ENCODE results near the gene C2CD2. TPM values are rescaled to one million over a fixed set of nuclear protein-coding genes. Genes with fewer than 3 reads are reported as not detected.

The C2CD2 gene
- total RNA-seq, 4 donors from 2014 or later = 9.5 to 37.5 (median 18.3) TPM

DNA sequence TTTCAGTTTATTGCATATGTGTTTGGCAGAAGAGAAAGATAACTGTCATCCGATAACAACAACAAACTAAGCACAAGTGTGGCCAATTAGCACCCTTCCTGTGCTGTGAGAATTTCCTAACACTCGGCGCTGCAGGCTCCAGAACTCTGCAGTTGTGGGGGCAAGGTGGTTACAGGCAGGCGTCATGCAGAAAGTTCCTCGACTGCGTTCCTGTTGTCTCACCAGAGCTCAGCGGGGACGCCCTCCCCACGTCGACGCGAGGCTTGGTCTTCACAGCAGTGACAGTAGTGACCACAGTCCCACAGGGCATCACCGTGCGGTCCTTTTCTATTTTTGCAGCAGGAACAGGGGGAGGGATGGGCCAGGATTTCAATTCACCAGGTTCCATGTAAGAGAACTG, 47.0 kb downstream of the C2CD2 start:
- no peak for DNase-seq
- intact Hi-C loops (cut with DNase I; ENCODE audit: low total_unique reads) = no loop called here
- H3K36me3 ChIP-seq = no peaks in the 10 kb centered on the region
- TF ChIP-seq POLR2A (IDR thresholded peaks at IDR 0.05) = no peak
- TF ChIP-seq CTCF (IDR thresholded peaks at IDR 0.05) = no peak
- H3K27me3 ChIP-seq = no peaks in the 10 kb centered on the region
- H3K9me3 ChIP-seq = no peaks in the 10 kb centered on the region
- H3K4me1 ChIP-seq = no peaks in the 10 kb centered on the region
- no peak overlapping the region for H3K27ac ChIP-seq
- H3K4me3 ChIP-seq = no peak overlapping the region

DNA sequence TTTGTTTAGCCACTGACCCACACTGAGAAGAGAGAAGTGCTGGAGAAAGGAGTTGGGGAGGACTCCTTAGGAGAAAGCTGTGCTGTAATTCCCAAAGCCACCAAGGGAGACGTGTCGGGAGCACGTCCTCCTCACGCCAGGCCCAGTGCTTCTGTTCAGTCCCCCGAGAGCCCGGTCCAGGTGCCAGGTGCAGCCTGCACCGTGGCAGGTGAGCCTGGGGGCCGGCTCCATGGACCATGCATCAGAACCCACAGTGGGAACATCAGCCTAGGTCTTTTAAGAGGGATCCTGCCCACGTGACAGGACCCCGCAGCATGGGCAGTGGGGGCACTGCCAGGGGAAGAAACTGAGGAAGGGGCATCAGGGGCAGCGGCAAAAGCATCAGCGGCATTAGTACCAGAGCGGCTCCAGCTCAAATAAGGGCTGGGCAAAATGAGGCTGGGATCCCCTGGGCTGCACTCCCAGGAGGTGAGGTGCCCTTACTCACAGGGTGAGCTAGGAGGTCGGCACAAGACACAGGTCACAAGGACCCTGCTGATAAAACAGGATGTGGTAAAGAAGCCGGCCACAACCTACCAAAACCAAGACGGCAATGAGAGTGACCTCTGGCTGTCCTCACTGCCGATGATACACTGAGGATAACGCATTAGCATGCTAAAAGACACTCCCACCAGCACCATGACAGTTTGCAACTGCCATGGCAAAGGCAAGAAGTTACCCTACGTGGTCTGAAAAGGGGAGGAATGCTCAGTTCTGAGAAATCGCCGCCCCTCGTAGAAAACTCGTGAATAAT, 50.1 kb downstream of the C2CD2 start:
- no peak for DNase-seq
- H3K36me3 ChIP-seq = no peaks in the 10 kb centered on the region
- H3K27ac ChIP-seq = no peak overlapping the region

DNA sequence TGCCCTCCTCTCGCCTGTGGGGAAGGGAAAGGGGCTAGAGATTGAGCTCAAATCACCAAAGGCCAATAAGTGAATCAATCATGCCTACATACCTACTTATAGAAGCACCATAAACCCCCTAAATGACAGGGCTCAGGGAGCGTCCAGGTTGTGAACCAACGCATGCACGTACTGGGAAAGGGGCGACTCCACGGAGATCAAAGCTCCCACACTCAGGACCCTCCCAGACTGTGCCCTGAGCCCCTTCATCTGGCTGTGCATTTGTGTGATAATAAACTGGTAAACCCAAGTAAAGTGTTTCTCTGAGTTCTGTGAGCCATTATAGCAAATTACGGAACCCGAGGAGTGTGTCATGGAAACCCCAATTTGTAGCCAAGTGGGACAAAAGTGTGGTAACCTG, 50.9 kb downstream of the C2CD2 start:
- no peak overlapping the region for H3K27ac ChIP-seq
- no peaks in the 10 kb centered on the region for H3K36me3 ChIP-seq
- no peak for TF ChIP-seq CTCF (IDR thresholded peaks at IDR 0.05)
- no peak for TF ChIP-seq POLR2A (IDR thresholded peaks at IDR 0.05)
- H3K4me3 ChIP-seq = no peak overlapping the region
- H3K27me3 ChIP-seq = no peaks in the 10 kb centered on the region
- intact Hi-C loops (cut with DNase I; ENCODE audit: low total_unique reads) = no loop called here
- no peaks in the 10 kb centered on the region for H3K4me1 ChIP-seq
- H3K9me3 ChIP-seq = no peaks in the 10 kb centered on the region
- no peak for DNase-seq

More for the DNA sequence above, 50.1 kb downstream of the C2CD2 start:
- intact Hi-C loops (cut with DNase I; ENCODE audit: low total_unique reads) = no loop called here
- H3K9me3 ChIP-seq = no peaks in the 10 kb centered on the region
- no peaks in the 10 kb centered on the region for H3K27me3 ChIP-seq
- H3K4me1 ChIP-seq = no peaks in the 10 kb centered on the region
- H3K4me3 ChIP-seq = no peak overlapping the region
- no peak for TF ChIP-seq CTCF (IDR thresholded peaks at IDR 0.05)
- TF ChIP-seq POLR2A (IDR thresholded peaks at IDR 0.05) = no peak

DNA sequence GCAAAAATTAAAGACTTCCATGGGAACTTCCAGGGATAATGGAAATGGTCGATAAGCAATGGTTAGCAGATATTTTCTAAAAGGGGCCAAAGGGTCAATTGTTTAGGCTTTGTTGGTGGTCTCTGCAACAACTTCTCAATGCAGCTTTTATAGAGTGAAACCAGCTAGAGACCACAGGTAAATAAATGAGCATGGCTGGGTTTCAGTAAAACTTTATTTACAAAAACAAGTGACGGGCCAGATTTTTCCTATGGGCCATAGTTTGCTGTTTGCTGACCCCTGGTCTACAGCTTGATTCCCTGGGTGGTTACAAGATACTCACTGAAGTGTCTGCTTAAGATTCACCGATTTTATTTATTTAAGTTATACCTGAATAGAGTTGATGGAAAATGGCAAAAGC, 52.0 kb downstream of the C2CD2 start:
- Histone ChIP-seq H3K27me3 (no peaks in the 10 kb centered on the region), H3K4me1 (no peaks in the 10 kb centered on the region), H3K9me3 (no peaks in the 10 kb centered on the region), H3K27ac (no peak overlapping the region), H3K36me3 (no peaks in the 10 kb centered on the region), H3K4me3 (no peak overlapping the region)
- intact Hi-C loops (cut with DNase I; ENCODE audit: low total_unique reads) = no loop called here
- TF ChIP-seq POLR2A (IDR thresholded peaks at IDR 0.05) (no peak), CTCF (IDR thresholded peaks at IDR 0.05) (no peak)
- no peak for DNase-seq

- Histone ChIP-seq H3K36me3 (no peaks in the 10 kb centered on the region), H3K4me3 (no peak overlapping the region), H3K9me3 (no peaks in the 10 kb centered on the region), H3K4me1 (no peaks in the 10 kb centered on the region), H3K27ac (no peak overlapping the region), H3K27me3 (no peaks in the 10 kb centered on the region)
- no peak for DNase-seq
- intact Hi-C loops (cut with DNase I; ENCODE audit: low total_unique reads) = no loop called here
- TF ChIP-seq CTCF (IDR thresholded peaks at IDR 0.05) (no peak), POLR2A (IDR thresholded peaks at IDR 0.05) (no peak)
These were observed 52.7 kb downstream of the C2CD2 start for GRCh38 chr21:41901099-41901498.

Measured in uterus (tissue), 4 donors.